ACHN (cell line): Measurements from ENCODE around the gene PLXNA4.

Experiments
- DNase-seq: peaks from one replicate; pipeline ENCODE4 v3.0.0-alpha.2; 2015
- in situ Hi-C: cut with HindIII; loops from 2 replicates; pipeline ENCODE4 v1.10.0; 2017; ENCODE audit warnings: low sequenced_read_pairs, low pct_ligation_motif_present, low pct_unique_long_range_greater_than_20kb

Gene PLXNA4

GRCh38 chr7:132437730-132438129 lies 138.5 kb downstream of the PLXNA4 start:
- DNase-seq: no peak
- in situ Hi-C loops: no loop called here

- DNase-seq: no peak
- in situ Hi-C loops: no loop called here
Measured at GRCh38 chr7:132436121-132436520, 140.1 kb downstream of the PLXNA4 start.

- DNase-seq: no peak
- in situ Hi-C loops: no loop called here
Measured at GRCh38 chr7:132435016-132435990, 141.0 kb downstream of the PLXNA4 start.

- no peak for DNase-seq
- in situ Hi-C loops: no loop called here
Measured at GRCh38 chr7:132434041-132434440, 142.2 kb downstream of the PLXNA4 start.

GRCh38 chr7:132433301-132433700 lies 143.0 kb downstream of the PLXNA4 start:
- DNase-seq: no peak
- in situ Hi-C loops: no loop called here

GRCh38 chr7:132430861-132431822 lies 145.1 kb downstream of the PLXNA4 start:
- DNase-seq: peak; percentile 85
- in situ Hi-C loops: no loop called here

- DNase-seq: no peak
Measured at GRCh38 chr7:132430041-132430855, 146.0 kb downstream of the PLXNA4 start.

GRCh38 chr7:132429181-132429580 lies 147.1 kb downstream of the PLXNA4 start:
- in situ Hi-C loops: no loop called here
- DNase-seq: no peak

More at GRCh38 chr7:132430041-132430855, 146.0 kb downstream of the PLXNA4 start:
- in situ Hi-C loops: no loop called here

GRCh38 chr7:132428247-132428919 lies 147.9 kb downstream of the PLXNA4 start:
- no peak for DNase-seq
- in situ Hi-C loops: no loop called here

- in situ Hi-C loops: no loop called here
- DNase-seq: no peak
Measured at GRCh38 chr7:132425942-132426341, 150.3 kb downstream of the PLXNA4 start.

GRCh38 chr7:132424821-132425724 lies 151.2 kb downstream of the PLXNA4 start:
- in situ Hi-C loops: no loop called here
- DNase-seq: no peak

GRCh38 chr7:132424277-132424676 lies 152.0 kb downstream of the PLXNA4 start:
- in situ Hi-C loops: no loop called here
- DNase-seq: no peak

GRCh38 chr7:132423594-132424200 lies 152.6 kb downstream of the PLXNA4 start:
- no peak for DNase-seq
- in situ Hi-C loops: no loop called here

GRCh38 chr7:132422502-132423111 lies 153.7 kb downstream of the PLXNA4 start:
- no peak for DNase-seq
- in situ Hi-C loops: no loop called here

GRCh38 chr7:132420527-132420926 lies 155.7 kb downstream of the PLXNA4 start:
- in situ Hi-C loops: no loop called here

GRCh38 chr7:132419542-132419941 lies 156.7 kb downstream of the PLXNA4 start:
- no peak for DNase-seq

More at GRCh38 chr7:132420527-132420926, 155.7 kb downstream of the PLXNA4 start:
- DNase-seq: no peak

More at GRCh38 chr7:132419542-132419941, 156.7 kb downstream of the PLXNA4 start:
- in situ Hi-C loops: no loop called here
